ENCODE data around the gene FARS2.
"Not testable (repeated sequence)": the region's sequence is repeated elsewhere in the genome, so short reads cannot be mapped to it uniquely, and the experiment has no call there.

GRCh38 chr6:5699064-5699463, 437.8 kb downstream of the FARS2 start:
- not testable (repeated sequence) for TF ChIP-seq CTCF (IDR thresholded peaks at IDR 0.05; ENCODE audit: poor library complexity); EZH2 (IDR thresholded peaks at IDR 0.05; ENCODE audit: borderline replicate concordance); EZH2phosphoT487 (IDR thresholded peaks at IDR 0.05; ENCODE audit: low read depth, severe bottlenecking, unreplicated experiment)

Measured in hepatocyte (in vitro differentiated cells).